Measurements from ENCODE around the gene GPR89A.

Gene GPR89A

GRCh38 chr1:145719230-145720079 is 111.7 kb downstream of the GPR89A start, which contains the start of gene CD160:
Gene CD160 (plus strand): TSS chr1:145719499. CDS start chr1:145728328, 8,829 bp downstream.
- DNase-seq = peak; percentile 27 to 35
